HG03175 (cell line): ENCODE results near the gene NRIP1.

Source experiments
- ATAC-seq: cut with Tn5 transposase; IDR thresholded peaks from one replicate; pipeline ENCODE4 v1.9.1; 2021; ENCODE audit warnings: mild to moderate bottlenecking, moderate library complexity; ENCODE audit not compliant: unreplicated experiment

NRIP1 gene

DNA sequence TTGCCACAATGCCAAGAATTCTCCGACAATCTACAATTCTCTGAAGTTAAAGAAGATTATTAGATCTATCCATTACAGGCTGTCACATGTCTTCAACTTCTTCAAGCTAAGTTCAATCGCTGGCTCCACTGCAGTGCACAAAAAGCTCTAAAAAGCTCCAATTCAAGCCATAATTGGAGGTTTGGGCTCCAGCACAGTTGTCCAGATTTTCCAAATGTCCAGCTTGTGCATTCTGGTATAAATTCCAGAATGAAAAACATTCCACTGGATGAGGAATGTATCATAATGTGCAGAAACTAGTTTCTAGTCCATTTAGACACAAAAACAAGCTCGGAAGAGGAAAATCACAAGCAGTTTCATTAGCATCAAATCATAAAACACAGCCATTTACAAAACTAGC is 138.6 kb downstream of the NRIP1 start:
- no peak for ATAC-seq

DNA sequence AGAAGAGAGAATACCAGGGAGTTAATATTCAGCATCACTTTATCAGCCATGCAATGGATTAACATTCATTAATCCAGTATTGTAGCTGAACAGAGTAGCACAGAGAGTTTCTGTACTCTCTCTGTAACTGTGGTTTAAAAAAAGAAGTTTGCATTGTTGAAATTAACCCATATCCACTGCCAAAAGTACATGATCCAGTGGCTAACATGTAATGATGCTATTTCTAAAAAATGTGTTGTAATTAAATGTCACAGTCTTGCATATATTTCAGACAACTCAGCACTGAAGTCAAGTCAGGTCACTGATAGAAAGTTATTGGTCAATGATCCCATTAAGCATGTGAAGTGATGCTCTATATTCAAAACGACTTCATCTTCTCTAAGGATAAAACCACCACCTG is 141.3 kb downstream of the NRIP1 start:
- no peak for ATAC-seq

DNA sequence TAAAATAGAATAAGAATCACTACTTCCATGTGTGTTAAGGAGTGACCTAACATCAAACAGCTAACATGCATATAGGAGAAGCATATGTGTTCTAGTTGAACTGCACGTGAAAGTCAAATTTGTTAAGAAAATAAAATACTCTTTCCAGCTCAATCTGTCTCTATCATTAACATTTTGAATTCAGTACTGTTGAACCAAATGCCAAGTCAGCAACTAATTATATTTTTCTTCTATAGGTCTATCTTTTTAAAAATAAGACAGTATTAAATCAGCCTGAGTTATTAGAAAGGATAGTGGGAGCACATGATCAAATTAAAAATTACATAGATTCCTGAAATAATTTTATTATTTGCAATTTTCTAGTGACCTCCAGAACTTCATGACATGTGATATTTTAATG is 141.8 kb downstream of the NRIP1 start:
- ATAC-seq, result no peak

DNA sequence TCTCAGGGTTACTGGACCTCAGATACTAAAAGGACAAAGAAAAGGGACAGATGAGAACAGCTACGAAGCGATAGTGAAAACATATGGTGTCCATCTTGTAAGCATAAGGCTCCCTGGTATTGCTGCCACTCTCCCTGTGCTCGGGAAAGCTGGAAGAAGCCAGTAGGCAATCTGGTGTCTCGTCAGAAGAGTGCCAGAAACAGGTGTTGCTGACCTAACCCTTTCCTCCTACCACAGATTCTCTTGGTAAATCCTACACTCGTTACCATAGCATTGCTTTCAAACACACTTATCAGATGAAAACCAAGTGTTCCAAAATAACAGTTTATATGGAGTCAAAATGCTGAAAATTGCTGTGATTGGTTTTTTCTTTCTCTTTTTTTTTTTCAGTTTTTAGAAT is 146.3 kb downstream of the NRIP1 start:
- ATAC-seq, result no peak

DNA sequence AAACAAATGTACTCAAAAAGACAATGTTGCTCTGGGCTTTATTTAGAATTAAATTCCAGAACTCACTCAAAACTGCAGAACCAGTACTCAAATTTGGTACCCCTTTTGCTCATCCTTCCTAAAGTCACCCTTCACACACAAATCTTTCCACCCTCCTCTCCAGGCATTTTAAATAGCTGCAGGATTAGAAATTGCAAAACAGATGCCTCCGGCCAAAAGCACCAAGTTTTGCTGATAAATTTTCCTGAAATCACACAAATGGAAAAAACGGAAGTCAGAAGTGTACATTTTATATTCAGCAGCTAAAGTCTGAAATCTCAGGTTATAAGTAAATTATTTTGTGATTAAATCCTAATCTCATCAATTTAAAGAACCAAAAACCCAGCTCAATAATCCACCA is 147.0 kb downstream of the NRIP1 start:
- no peak for ATAC-seq

DNA sequence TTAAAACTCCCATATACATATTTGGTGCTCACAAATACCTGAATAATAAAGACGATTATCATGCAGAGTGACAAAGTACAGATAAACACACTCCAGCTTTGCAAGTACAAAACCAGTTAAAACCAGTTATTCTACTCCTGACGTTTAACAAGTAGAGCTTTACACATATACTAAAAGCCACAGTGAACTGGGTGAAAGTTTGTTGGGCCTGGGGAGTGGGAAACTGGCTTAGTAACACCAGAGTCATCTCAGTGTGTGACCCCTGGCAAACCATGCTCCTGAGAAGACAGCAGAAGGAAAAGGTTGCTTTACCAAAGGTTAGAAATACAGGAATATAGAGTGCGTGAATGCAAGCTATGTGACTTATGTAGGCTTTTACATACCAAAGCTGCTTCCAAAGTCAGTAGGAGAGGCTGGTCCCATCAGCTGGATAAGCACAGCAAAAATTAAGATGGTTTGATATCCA is 148.1 kb downstream of the NRIP1 start:
- no peak for ATAC-seq

DNA sequence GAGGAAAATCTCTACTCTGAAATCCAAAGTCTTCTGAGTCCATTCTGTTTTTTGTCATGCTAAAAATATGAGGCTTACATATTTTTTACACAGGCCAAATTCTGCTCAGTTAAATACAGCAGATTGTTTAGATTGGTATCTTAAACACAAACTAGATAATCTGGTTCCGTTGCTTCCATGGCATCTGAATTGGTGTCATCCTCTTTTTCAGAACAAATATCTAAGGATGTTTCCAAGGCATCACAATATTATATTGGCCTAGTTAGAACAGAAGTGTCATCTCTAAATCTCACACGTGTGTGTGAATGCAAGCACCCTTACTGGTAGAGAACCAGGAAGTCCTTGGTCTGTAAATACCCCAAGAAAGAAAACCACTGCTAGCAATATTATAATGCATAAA is 151.2 kb downstream of the NRIP1 start:
- no peak for ATAC-seq

DNA sequence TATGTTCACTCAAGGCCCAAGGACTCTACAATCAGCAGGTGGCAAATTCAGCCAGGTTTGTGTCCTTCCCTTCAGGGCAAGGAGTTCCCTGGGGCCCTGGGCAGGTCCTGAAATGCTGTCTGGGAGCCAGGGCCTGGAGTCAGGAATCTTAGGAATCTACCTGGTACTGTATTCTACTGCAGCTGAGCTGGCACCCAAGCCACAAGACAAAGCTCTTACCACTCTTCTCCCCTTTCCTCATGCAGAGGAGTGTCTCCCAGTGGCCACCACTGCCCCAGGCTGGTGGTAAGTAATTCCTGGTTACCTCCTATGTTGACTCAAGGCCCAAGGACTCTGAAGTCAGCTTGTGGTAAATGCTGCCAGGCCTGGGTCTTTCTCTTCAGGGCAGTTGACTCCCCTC is 153.4 kb downstream of the NRIP1 start:
- no peak for ATAC-seq
